ENCODE results near the gene GSX1.

DNA sequence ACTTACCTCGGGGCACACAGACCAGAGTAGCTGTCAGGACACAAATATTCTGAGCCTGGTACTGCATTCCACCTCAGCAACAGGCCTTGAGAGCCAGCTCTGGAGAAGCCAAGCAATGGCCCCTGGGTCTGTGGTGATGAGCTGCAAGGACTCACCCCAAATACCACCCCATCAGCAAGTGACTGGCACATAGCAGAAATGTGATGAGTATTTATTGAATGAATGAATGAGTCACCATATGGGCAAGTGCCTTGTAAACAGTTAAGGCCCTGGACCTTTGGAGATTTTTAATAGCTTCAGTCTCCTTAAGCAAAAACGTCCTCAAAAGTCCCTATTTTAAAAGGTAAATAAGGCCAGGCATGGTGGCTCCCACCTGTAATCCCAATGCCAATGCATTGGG is 18.2 kb downstream of the GSX1 start:
- TF ChIP-seq, protein P1, sequence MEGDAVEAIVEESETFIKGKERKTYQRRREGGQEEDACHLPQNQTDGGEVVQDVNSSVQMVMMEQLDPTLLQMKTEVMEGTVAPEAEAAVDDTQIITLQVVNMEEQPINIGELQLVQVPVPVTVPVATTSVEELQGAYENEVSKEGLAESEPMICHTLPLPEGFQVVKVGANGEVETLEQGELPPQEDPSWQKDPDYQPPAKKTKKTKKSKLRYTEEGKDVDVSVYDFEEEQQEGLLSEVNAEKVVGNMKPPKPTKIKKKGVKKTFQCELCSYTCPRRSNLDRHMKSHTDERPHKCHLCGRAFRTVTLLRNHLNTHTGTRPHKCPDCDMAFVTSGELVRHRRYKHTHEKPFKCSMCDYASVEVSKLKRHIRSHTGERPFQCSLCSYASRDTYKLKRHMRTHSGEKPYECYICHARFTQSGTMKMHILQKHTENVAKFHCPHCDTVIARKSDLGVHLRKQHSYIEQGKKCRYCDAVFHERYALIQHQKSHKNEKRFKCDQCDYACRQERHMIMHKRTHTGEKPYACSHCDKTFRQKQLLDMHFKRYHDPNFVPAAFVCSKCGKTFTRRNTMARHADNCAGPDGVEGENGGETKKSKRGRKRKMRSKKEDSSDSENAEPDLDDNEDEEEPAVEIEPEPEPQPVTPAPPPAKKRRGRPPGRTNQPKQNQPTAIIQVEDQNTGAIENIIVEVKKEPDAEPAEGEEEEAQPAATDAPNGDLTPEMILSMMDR (conservative IDR thresholded peaks at IDR 0.05 in 1 of 2, IDR thresholded peaks at IDR 0.05 in 1 of 2; ENCODE audit: low read depth in 1 of 2, low read length in 2 of 2) = no peak
- TF ChIP-seq EZH2 (IDR thresholded peaks at IDR 0.05; ENCODE audit: low read length, missing control alignments) = no peak
